HepG2 (cell line): ENCODE data around the gene SLC2A6.

ENCODE experiments used
- POGZ ChIP-seq: sonication (generic); formaldehyde crosslinking; IDR thresholded peaks from 2 replicates; pipeline ENCODE4 v1.4.0; 2020; ENCODE audit warnings: mild to moderate bottlenecking, missing genetic modification reagents
- ZNF274 ChIP-seq: sonication (generic); formaldehyde crosslinking; IDR thresholded peaks from 2 replicates; pipeline ENCODE4 v1.5.1; 2020; ENCODE audit warnings: mild to moderate bottlenecking, missing genetic modification reagents
- ZNF607 ChIP-seq: sonication (generic); formaldehyde crosslinking; IDR thresholded peaks from 2 replicates; pipeline ENCODE4 v1.5.1; 2020; ENCODE audit warnings: missing genetic modification reagents, mild to moderate bottlenecking, borderline replicate concordance
- TF ChIP-seq, protein P1 (sequence below): sonication (generic); formaldehyde crosslinking; IDR thresholded peaks from 2 replicates; pipeline ENCODE4 v1.5.0; 2020; ENCODE audit warnings: missing genetic modification reagents

DNA sequence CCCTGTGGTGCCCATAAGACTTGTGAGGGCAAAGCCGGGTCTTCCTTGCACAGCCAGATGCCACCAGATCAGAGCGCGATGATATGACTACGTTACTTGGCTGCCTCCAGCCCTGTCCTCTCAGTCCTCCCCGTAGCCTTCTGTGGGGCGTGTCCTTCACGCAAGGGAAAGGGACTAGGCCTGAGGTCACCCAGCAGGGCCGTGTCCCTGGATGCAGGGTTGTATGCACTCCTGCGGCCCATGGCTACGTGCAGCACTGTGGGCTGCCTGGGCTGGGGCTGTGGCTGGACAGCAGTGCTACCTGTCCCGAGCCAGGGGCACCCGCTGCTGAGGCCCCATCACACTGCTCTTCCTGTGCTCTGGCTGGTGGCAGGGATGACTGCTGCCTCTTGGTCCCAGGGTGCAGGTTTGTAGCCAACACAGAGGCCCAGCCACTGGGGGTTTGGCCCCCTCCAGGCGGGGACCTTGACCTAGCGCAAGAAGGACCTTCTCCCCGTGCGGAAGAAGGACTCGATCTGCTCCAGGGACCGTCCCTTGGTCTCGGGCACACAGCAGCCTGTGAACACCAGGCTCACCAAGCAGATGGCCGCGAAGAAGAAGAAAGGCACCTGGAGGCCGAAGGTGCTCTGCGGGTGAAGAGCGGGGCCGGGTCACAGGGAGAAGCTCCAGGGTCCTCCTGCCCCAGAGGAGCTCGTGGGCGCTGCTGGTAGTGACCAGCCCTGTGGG, 7.2 kb downstream of the SLC2A6 start:
- no peak for TF ChIP-seq ZNF274 (CRISPR knock-in tag)
- TF ChIP-seq, protein P1, sequence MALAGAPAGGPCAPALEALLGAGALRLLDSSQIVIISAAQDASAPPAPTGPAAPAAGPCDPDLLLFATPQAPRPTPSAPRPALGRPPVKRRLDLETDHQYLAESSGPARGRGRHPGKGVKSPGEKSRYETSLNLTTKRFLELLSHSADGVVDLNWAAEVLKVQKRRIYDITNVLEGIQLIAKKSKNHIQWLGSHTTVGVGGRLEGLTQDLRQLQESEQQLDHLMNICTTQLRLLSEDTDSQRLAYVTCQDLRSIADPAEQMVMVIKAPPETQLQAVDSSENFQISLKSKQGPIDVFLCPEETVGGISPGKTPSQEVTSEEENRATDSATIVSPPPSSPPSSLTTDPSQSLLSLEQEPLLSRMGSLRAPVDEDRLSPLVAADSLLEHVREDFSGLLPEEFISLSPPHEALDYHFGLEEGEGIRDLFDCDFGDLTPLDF (CRISPR knock-in tag), result no peak
- no peak for TF ChIP-seq POGZ (CRISPR knock-in tag)
- no peak for TF ChIP-seq ZNF607 (CRISPR knock-in tag)
